Muscle of leg (tissue), 11 donors: ENCODE measurements around the gene TPSD1. TPM values are rescaled to one million over a fixed set of nuclear protein-coding genes. Genes with fewer than 3 reads are reported as not detected.
"Not testable (repeated sequence)": the region's sequence is repeated elsewhere in the genome, so short reads cannot be mapped to it uniquely, and the experiment has no call there.

Source experiments
- DNase-seq: peaks from one replicate; pipeline ENCODE4 v3.0.0; 2013
- H3K27ac ChIP-seq: one replicate; pipeline ENCODE4 v1.5.1; 2013; ENCODE audit warnings: mild to moderate bottlenecking, low read length, control low read depth
- H3K27me3 ChIP-seq: one replicate; pipeline ENCODE4 v1.6.1; 2013; ENCODE audit warnings: low read length; ENCODE audit not compliant: control insufficient read depth, insufficient read depth
- H3K36me3 ChIP-seq: one replicate; pipeline ENCODE4 v1.6.1; 2013; ENCODE audit warnings: low read length; ENCODE audit not compliant: control insufficient read depth, insufficient read depth
- H3K4me1 ChIP-seq: one replicate; pipeline ENCODE4 v1.6.1; 2013; ENCODE audit warnings: low read length; ENCODE audit not compliant: control insufficient read depth, insufficient read depth
- H3K4me3 ChIP-seq: one replicate; pipeline ENCODE4 v1.5.1; 2013; ENCODE audit warnings: low read length, control low read depth
- H3K9me3 ChIP-seq: replicated peaks from 2 replicates; pipeline ENCODE4 v1.6.1; 2013; ENCODE audit warnings: low read depth, low read length; ENCODE audit not compliant: control insufficient read depth
- WGBS: methylation state at CpG from one replicate; pipeline ENCODE4 v1.1.5; 2013; ENCODE audit warnings: missing lambda C conversion rate; ENCODE audit not compliant: insufficient coverage; 5-methylcytosine and 5-hydroxymethylcytosine counted together
- polyA plus RNA-seq, 8 donors: library from polyadenylated mRNA; unstranded; fragments of 120-200 nt; gene quantifications; one replicate each; pipeline versions ENCODE4 v1.2.1 to v1.2.3, GENCODE V29; 2013; ENCODE audit warnings: inconsistent platforms in 1 of 8, low replicate concordance in 1 of 8; ENCODE audit not compliant: insufficient read length in 8 of 8, insufficient read depth in 1 of 8
- total RNA-seq: library from RNA; stranded (reverse); fragments of 120-200 nt; gene quantifications from one replicate; pipeline ENCODE4 v1.2.4, GENCODE V29; 2013

TPSD1 gene
- total and polyA plus RNA-seq, 9 donors, result 0.14 to 0.34 (median 0.30) TPM; not detected in 6

DNA sequence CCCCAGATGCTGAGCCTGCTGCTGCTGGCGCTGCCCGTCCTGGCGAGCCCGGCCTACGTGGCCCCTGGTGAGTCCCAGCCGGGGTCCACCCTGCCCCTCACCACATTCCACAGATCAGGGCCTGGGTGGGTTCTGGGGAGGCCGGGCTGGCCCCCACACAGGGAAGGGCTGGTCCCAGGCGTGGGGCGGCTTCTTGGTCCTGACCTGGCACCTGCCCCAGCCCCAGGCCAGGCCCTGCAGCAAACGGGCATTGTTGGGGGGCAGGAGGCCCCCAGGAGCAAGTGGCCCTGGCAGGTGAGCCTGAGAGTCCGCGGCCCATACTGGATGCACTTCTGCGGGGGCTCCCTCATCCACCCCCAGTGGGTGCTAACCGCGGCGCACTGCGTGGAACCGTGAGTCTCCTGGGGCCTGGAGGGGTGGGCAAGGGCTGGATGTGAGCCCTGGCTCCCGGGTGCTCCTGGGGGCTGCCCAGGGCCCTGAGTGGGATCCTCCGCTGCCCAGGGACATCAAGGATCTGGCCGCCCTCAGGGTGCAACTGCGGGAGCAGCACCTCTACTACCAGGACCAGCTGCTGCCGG is 516 bp downstream of the TPSD1 start:
- DNase-seq, H3K9me3 ChIP-seq, H3K36me3 ChIP-seq, H3K4me1 ChIP-seq, H3K27ac ChIP-seq, H3K4me3 ChIP-seq: not testable (repeated sequence)
- H3K27me3 ChIP-seq, result peaks cover 36% of the 10 kb centered on the region
- 80% methylated on average over 4 of the region's 23 CpGs for WGBS

- Histone ChIP-seq H3K36me3 (no peaks in the 10 kb centered on the region), H3K4me1 (peaks cover 5% of the 10 kb centered on the region), H3K27me3 (peaks cover 41% of the 10 kb centered on the region), H3K4me3 (no peak overlapping the region), H3K9me3 (no peaks in the 10 kb centered on the region), H3K27ac (no peak overlapping the region)
- DNase-seq, result no peak
- 78% methylated on average over 11 of the region's 22 CpGs for WGBS
Observed at GRCh38 chr16:1256874-1257322, 1.0 kb downstream of the TPSD1 start.

DNA sequence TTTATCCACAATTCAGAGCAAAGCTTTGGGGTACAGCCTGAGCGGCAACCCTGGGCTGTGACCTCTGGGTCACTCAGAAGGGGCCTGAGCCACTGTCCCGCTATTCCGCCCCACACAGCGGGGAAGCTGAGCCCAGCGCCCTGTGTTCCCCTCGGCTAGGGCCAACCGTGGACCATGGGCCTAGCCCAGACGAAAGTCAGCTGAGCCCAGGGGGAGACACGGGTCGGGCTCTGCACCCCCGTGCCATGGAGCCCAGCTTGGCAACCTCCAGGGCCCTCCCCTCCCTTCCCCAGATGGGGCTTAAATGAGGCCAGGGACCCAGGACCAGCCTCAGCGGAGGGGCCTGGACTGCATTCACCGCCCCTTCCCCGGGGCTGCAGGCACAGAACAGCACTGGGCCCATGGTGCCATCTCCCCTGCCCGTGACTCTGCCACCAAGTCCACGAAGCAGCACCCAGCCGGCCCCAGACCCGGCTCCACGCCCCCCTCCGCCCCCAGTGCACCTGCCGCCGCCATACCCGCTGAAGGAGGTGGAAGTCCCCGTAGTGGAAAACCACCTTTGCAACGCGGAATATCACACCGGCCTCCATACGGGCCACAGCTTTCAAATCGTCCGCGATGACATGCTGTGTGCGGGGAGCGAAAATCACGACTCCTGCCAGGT is 1.8 kb downstream of the TPSD1 start:
- 71% methylated on average over 33 of the region's 34 CpGs for WGBS
- Histone ChIP-seq H3K36me3 (no peaks in the 10 kb centered on the region), H3K27me3 (peaks cover 49% of the 10 kb centered on the region), H3K9me3 (no peaks in the 10 kb centered on the region), H3K4me1 (peaks cover 5% of the 10 kb centered on the region), H3K4me3 (no peak overlapping the region), H3K27ac (no peak overlapping the region)
- DNase-seq, result no peak

DNA sequence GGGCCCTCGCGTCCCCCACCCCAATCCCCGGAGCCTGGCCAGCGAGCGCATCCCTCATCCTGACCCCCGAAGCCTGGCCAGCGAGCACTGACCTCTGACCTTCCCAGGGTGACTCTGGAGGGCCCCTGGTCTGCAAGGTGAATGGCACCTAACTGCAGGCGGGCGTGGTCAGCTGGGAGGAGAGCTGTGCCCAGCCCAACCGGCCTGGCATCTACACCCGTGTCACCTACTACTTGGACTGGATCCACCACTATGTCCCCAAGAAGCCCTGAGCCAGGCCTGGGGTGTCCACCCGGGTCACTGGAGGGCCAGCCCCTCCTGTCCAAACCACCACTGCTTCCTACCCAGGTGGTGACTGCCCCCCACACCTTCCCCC is 2.3 kb downstream of the TPSD1 start:
- Histone ChIP-seq H3K36me3 (no peaks in the 10 kb centered on the region), H3K4me3 (no peak overlapping the region), H3K27ac (no peak overlapping the region), H3K4me1 (peaks cover 5% of the 10 kb centered on the region), H3K27me3 (peaks cover 54% of the 10 kb centered on the region), H3K9me3 (no peaks in the 10 kb centered on the region)
- no peak for DNase-seq
- WGBS, result 69% methylated on average over 12 of the region's 12 CpGs

GRCh38 chr16:1258906-1259759 is 3.3 kb downstream of the TPSD1 start:
- H3K27me3 ChIP-seq, result peaks cover 57% of the 10 kb centered on the region
- 9% methylated on average over 36 of the region's 42 CpGs for WGBS
- DNase-seq, result no peak
- H3K9me3 ChIP-seq, result no peaks in the 10 kb centered on the region
- H3K4me3 ChIP-seq, result no peak overlapping the region
- H3K4me1 ChIP-seq, result peaks cover 5% of the 10 kb centered on the region
- no peaks in the 10 kb centered on the region for H3K36me3 ChIP-seq
- H3K27ac ChIP-seq, result no peak overlapping the region

DNA sequence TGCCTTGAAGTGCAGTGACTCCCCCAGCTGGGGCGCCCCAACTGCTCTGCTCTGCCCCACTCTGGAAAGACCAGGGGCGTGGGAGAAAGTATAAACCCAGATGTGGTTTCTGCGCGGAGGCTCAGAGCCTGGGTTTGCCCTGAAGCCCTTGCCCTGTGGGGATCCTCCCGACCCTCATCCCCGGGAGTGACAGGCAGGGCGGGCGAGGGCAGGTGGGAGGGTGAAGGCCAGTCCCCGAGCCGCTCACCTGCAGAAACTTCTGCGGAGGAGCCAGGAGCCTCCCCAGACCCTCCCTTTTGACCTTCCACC is 3.8 kb downstream of the TPSD1 start:
- Histone ChIP-seq H3K27ac (no peak overlapping the region), H3K27me3 (peaks cover 57% of the 10 kb centered on the region), H3K4me3 (no peak overlapping the region), H3K9me3 (no peaks in the 10 kb centered on the region), H3K4me1 (peaks cover 5% of the 10 kb centered on the region), H3K36me3 (no peaks in the 10 kb centered on the region)
- DNase-seq, result no peak
- 22% methylated on average over 4 of the region's 11 CpGs for WGBS

GRCh38 chr16:1260101-1260680 is 4.3 kb downstream of the TPSD1 start:
- no peak for DNase-seq
- Histone ChIP-seq H3K9me3 (no peaks in the 10 kb centered on the region), H3K4me1 (peaks cover 5% of the 10 kb centered on the region), H3K36me3 (no peaks in the 10 kb centered on the region), H3K4me3 (no peak overlapping the region), H3K27ac (no peak overlapping the region), H3K27me3 (peaks cover 57% of the 10 kb centered on the region)
- WGBS, result 66% methylated on average over 34 of the region's 36 CpGs

DNA sequence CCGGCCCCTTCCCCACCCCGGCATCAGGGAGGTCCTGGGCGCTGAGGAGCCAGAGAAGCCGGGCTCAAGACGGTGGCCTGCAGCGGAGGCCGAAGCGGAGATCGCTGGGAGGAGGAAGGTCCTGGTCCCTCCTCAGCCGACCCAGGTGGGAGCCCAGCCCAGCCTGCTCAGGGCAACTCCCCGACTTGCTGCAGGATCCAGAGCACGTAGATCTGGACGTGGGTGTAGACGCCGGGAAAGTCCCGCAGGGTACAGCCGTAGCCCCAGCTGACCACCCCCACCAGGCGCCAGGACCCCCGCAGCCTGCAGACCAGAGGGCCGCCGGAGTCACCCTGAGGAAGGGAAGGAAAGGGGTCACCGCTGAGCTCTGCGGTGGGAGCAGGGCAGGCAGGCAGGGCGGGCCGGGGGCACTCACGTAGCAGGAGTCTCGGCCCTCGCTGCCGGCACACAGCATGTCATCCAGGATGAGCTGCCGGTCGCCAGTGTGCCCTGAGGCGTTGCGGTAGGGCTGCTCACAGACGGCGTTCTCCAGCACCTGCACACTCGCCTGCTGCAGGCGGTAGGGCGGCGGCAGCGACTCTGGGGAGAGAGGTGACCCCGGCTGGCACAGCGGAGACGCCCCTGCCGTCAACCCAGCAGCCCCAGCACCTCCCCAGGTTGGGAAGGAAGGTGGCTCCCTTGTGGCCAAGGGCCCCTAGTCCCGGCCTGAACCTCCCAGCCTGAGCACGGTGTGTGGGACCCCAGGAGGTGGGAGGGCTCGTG is 5.4 kb downstream of the TPSD1 start:
- H3K4me3 ChIP-seq, result no peak overlapping the region
- DNase-seq, result no peak
- H3K27me3 ChIP-seq, result peaks cover 61% of the 10 kb centered on the region
- no peaks in the 10 kb centered on the region for H3K9me3 ChIP-seq
- H3K4me1 ChIP-seq, result peaks cover 5% of the 10 kb centered on the region
- no peak overlapping the region for H3K27ac ChIP-seq
- 6% methylated on average over 30 of the region's 47 CpGs for WGBS
- H3K36me3 ChIP-seq, result no peaks in the 10 kb centered on the region

DNA sequence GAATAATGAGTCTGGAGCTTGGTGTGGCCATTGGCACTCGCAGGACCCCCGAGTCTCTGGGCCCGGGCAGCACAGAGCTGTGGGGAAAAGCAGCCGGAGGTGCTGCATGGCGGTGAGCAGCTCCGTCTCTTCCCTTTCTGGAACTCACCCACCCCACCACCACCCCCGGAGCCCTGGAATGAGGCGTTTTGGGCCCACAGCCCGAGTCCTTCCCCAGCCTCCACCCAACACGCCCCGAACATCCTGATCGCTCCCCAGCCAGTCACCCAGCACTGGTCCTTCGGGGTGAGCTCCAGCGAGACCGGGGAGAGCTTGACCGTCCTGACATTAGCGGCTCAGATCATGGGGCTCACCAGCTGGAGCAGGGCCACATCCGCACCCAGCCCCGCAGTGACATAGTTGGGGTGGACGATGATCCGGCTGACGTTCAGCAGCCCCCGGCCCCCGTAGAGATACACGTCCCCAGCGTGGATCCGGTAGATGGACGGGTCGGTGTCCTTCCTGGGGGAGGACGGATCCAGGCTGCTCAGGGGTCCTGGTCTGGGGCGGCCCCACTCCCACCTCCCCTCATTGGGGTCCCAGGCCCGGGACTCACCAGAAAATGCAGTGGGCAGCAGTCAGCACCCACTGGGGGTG is 6.5 kb downstream of the TPSD1 start:
- Histone ChIP-seq H3K27ac (no peak overlapping the region), H3K36me3 (no peaks in the 10 kb centered on the region), H3K27me3 (peaks cover 64% of the 10 kb centered on the region)

More for the DNA sequence above, 6.5 kb downstream of the TPSD1 start:
- H3K4me1 ChIP-seq, result peaks cover 5% of the 10 kb centered on the region
- H3K4me3 ChIP-seq, result no peak overlapping the region
- DNase-seq, result no peak
- 72% methylated on average over 29 of the region's 32 CpGs for WGBS
- no peaks in the 10 kb centered on the region for H3K9me3 ChIP-seq
